GM19025 (cell line): ENCODE measurements around the gene ZGPAT.

Source experiments
- ATAC-seq: cut with Tn5 transposase; IDR thresholded peaks from one replicate; pipeline ENCODE4 v1.9.1; 2021; ENCODE audit warnings: mild to moderate bottlenecking, low read depth, moderate library complexity; ENCODE audit not compliant: unreplicated experiment

Gene ZGPAT

DNA sequence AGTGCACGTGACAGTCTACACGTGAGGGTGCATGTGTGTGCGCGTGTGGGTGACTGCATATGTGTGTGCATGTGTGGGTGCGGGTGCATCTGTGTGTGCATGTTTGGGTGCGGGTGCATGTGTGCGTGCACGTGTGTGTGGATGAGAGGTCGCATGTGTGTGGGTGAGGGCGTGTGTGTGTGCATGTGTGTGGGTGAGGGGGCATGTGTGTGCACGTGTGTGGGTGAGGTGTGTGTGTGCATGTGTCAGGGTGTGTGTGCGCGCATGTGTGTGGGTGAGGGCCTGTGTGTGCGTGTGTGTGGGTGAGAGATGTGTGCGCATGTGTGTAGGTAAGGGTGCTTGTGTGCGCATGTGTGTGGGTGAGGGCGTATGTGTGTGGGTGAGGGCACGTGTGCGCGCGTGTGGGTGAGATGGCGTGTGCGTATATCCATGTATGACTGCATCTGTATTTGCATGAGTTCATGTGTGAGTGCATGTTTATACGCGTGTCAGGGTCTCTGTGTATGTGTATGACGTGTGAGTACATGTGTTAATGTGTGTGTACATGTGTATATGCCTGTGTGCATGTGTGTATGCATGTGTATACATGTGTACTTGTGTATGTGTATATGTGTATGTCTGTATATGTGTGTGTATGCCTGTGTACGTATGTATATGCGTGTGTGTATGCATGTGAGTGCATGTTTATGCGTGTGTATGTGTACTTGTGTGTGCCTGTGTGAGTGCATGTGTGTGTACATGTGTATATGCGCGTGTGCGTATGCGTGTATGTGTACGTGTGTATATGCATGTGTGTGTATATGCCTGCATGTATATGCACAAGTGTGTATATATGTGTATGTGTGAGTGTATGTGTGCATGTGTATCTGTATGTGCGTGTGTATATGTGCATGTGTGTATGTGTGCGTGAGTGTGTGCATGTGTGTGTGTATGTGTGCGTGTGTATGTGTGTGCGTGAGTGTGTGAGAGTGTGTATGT is 24.6 kb downstream of the ZGPAT start:
- ATAC-seq, result no peak

DNA sequence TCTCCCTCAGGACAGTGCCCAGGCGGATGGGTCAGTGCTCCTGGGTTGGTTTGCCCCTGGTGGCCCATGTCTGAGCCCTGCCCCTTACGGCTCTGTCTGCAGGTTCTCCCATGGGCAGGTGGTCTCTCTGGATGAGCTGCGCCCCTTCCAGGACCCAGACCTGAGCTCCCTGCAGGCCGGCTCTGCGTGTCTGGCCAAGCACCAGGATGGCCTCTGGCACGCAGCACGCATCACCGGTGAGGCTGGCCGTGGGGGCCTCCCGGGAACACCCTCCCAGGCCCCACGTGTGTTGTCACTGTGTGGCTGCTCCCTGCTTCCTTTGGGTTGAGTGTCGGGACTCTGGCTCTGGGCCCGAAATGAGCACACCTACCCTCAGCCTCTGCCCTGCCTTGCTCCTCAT is 25.3 kb downstream of the ZGPAT start:
- no peak for ATAC-seq

DNA sequence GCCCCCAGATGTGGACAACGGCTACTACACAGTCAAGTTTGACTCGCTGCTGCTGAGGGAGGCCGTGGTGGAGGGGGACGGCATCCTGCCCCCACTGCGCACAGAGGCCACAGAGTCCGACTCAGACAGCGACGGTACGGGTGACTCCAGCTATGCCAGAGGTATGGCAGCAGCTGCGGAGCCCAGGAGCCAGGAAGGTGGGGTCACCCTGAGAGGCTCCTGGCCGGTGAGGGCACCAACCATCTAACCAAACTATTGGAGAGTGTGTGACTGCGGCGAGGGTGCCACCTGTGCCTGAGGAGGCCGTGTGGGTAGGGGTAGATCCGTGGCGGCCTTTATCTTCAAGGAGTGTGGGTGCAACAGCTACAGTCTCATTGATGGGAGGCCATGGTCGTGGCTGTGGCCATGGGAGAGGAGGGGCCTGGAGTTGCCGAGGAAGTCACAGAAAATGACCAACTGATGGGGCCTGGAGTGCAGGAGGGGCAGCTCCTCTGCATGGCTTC is 25.8 kb downstream of the ZGPAT start:
- ATAC-seq, result no peak

DNA sequence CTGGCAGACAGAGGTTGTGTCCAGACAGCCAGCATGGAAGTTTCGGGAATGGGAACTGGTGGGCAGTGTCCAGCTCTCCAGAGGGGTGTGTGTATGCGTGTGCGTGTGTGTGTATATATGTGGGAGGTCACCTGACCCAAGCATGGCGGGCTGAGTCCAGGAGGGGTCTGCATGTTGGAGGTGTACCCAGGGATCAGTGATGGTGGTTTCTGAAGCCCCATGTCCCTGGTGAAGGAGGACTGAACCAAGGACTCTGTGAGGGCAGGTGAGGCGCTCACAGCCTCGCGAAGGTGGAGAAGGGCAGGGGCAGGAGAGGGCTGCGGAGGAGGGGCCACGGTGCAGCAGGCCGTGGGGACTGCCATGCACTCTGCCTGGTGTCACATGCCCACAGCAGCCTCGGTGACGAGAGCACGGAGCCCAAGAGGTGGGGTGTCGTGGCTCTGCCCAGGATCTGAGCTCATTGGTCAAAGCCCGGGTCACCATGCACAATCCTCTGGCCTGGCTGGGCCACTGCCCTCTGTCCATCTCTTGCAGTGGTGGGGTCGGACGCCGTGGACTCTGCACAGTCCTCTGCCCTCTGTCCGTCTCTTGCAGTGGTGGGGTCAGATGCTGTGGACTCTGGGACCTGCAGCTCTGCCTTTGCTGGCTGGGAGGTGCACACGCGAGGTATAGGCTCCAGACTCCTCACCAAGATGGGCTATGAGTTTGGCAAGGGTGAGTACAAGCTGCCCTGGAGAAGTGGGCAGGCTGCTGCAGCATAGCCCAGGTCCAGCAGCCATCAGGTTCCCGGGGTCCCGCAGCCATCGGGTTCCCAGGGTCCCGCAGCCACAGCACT is 26.5 kb downstream of the ZGPAT start:
- no peak for ATAC-seq

DNA sequence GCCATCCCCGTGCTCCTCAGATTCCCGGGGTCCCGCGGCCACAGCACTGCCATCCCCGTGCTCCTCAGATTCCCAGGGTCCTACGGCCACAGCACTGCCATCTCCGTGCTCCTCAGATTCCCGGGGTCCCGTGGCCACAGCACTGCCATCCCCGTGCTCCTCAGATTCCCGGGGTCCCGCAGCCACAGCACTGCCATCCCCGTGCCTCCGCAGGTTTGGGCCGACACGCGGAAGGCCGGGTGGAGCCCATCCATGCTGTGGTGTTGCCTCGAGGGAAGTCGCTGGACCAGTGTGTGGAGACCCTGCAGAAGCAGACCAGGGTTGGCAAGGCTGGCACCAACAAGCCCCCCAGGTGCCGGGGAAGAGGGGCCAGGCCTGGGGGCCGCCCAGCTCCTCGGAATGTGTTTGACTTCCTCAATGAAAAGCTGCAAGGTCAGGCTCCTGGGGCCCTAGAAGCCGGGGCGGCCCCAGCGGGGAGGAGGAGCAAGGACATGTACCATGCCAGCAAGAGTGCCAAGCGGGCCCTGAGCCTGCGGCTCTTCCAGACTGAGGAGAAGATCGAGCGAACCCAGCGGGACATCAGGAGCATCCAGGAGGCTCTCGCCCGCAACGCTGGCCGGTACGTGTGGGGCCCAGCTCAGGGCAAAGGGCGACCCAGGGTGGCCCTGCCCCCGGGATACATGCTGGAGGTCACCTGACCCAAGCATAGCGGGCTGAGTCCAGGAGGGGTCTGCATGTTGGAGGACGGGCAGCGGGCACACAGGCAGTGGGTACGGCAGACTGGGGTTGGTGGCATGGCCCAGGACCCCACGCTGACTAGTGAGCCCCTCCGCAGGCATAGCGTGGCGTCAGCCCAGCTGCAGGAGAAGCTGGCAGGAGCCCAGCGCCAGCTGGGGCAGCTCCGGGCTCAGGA is 27.4 kb downstream of the ZGPAT start:
- no peak for ATAC-seq

DNA sequence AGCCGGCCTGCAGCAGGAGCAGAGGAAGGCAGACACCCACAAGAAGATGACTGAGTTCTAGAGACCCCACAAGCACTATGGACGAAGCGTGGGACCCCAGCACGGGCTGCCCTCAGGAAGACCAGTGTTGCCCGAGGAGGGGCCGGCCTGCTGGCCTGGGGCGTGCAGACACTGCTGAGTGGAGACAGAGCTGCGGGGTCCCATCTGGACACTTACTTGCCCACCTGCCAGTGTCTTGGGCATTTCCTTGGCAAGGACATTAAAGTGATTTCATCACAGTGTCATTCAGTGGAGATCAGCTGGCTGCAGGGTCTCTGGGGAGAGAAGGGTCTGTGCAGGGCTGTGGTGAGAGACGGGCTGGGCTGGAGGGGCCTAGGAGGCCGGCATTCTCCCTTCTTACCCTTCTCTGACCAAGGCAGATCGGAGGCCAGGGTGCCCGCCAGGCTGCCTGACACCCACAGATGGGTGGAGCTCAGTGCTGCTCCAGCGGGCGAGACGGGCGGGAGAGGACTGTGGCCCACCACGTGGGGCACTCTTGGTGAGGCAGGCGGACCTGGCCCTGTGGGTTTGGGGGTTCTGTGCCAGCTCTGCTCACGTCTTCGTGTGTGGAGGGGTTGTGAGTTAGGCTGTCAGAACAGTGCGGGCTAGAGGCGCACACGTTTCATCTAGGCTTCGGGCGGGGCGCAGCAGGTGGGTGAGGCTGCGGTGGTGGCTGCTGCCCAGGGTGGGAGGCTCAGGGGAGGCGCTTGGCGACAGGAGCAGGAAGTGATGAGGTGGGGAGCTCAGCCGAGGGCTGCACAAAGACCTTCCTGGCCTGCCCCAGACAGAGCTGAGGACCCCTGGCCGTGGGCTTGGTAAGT is 28.2 kb downstream of the ZGPAT start, which contains the start of gene LIME1:
Gene LIME1 (plus strand): TSS at position 806 of the 860 bp plus-strand sequence. CDS start 886 bp downstream, outside the sequence.
- ATAC-seq, result no peak

DNA sequence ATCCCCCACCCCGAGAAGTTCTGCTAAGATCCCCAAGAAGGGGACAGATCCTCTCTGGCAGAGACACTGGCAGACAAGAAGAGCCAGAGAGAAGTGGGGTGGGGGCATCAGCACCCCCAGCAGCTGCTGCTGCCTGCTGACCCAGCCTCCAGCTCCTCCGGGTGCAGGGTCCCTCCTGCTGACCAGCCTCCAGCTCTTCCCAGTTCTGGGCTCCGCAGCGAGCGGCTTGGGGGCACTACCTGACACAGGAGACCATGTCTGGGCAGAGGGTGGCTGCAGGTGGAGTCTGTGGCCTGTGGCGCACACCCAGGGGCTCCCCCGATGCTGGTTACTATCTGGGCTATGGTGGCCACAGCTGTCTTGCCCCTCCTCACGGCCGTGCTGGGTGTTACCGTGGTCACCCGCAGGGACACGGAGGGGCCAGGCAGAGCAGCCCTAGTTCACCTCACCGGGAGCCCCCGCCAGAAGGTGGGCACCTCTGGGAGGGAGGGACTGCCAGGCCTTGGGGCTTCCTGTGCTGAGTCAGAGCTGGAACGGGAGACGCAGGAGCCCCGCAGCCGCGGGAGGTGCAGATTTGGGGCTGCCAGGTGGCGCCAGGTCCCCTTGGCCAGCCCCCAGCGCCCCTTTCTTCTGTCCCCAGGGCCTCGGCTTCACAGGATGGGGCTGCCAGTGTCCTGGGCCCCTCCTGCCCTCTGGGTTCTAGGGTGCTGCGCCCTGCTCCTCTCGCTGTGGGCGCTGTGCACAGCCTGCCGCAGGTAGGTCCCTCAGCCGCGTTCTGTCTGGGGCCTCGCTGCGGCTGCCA is 29.3 kb downstream of the ZGPAT start:
- no peak for ATAC-seq

DNA sequence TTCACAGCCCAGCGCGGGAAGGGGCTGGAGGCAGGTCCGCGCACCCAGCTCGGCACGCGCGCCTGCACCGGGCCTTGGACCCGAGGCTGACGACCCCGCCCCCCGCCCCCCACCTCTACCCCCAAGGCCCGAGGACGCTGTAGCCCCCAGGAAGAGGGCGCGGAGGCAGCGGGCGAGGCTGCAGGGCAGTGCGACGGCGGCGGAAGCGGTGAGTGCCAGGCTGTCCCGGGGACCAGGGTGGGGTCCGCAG is 29.8 kb downstream of the ZGPAT start:
- ATAC-seq, result no peak

DNA sequence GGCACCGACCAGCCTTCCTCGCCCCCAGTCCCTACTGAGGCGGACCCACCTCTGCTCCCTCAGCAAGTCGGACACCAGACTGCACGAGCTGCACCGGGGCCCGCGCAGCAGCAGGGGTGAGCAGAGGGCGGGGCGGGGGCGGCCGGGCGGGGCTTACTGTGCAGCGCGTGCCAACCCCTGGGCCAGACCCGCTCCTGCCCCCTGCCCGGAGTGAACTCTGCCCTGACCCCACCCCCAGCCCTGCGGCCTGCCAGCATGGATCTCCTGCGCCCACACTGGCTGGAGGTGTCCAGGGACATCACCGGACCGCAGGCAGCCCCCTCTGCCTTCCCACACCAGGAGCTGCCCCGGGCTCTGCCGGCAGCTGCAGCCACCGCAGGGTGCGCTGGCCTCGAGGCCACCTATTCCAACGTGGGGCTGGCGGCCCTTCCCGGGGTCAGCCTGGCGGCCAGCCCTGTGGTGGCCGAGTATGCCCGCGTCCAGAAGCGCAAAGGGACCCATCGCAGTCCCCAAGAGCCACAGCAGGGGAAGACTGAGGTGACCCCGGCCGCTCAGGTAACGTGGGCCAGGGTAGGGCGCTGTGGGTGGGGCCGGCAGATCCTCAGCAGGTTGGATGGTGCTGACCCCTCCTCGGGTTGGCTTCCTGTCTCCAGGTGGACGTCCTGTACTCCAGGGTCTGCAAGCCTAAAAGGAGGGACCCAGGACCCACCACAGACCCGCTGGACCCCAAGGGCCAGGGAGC is 30.3 kb downstream of the ZGPAT start:
- no peak for ATAC-seq

DNA sequence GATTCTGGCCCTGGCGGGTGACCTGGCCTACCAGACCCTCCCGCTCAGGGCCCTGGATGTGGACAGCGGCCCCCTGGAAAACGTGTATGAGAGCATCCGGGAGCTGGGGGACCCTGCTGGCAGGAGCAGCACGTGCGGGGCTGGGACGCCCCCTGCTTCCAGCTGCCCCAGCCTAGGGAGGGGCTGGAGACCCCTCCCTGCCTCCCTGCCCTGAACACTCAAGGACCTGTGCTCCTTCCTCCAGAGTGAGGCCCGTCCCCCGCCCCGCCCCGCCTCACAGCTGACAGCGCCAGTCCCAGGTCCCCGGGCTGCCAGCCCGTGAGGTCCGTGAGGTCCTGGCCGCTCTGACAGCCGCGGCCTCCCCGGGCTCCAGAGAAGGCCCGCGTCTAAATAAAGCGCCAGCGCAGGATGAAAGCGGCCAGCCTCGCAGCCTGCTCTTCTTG is 30.9 kb downstream of the ZGPAT start:
- ATAC-seq, result no peak

DNA sequence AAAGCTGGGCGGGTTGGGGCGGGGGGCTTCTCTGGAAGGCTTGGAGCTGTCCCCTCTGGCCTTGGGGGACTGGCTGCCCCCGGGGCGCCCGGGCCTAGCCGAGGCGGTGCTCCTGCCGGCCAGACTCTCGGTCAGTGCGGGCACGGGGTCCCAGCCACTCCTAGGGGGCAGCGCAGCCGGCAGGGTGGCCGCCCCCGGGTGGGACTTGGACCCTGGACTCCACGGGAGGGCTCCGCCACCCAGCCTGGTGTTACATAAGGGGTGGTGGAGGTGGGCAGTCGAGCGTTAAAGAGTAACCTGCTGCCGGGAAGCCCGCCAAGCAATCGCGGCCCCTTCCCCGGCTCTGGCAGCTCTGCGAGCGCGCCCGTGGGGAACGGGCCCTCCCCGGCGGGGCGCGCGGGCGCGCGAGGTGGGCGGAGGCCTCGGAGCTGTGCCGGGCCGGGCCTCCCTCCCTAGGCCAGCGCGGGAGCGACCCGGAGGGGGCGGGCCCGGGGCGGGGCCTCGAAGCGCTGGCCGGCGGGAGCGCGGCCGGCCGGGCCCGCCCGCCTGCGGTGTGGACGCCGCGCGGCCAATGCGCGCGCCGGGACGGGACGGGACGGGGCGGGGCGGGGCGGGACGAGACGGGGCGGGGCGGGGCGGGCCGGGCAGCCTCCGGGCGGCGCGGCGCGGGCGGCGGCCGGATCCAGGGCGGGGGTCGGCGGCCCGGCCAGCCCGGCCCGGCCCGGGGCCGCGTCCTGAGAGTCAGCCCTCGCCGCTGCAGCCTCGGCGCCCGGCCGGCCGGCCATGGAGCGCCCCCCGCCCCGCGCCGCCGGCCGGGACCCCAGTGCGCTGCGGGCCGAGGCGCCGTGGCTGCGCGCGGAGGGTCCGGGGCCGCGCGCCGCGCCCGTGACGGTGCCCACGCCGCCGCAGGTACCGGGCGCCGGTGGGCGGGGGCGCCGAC is 31.6 kb downstream of the ZGPAT start, which contains the start of gene SLC2A4RG:
Gene SLC2A4RG (plus strand): TSS at position 647 of the 940 bp plus-strand sequence. CDS start 137 bp downstream, at position 784.
- peak; percentile 55 for ATAC-seq

DNA sequence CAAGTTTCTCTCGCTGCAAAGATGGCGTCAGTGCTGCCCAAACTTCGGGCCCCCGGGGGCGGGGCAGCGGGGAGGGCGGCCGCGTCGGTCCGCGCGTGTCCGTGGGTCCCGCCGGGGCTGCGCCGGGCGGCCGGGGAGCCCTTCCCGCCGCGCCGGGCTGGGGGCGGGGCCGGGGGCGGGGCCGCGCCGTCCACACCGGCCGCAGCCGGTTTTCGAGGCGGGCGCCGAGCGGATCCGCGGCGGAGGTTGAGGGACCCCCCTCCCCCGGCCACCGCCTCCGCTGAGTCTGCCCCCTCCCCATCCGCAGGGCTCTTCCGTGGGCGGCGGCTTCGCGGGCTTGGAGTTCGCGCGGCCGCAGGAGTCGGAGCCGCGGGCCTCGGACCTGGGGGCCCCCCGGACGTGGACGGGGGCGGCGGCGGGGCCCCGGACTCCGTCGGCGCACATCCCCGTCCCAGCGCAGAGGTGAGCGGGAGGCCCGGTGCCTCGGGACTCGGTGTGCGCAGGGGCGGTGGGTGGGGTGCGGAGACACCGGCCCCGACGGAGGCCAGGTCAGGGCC is 32.3 kb downstream of the ZGPAT start:
- no peak for ATAC-seq

DNA sequence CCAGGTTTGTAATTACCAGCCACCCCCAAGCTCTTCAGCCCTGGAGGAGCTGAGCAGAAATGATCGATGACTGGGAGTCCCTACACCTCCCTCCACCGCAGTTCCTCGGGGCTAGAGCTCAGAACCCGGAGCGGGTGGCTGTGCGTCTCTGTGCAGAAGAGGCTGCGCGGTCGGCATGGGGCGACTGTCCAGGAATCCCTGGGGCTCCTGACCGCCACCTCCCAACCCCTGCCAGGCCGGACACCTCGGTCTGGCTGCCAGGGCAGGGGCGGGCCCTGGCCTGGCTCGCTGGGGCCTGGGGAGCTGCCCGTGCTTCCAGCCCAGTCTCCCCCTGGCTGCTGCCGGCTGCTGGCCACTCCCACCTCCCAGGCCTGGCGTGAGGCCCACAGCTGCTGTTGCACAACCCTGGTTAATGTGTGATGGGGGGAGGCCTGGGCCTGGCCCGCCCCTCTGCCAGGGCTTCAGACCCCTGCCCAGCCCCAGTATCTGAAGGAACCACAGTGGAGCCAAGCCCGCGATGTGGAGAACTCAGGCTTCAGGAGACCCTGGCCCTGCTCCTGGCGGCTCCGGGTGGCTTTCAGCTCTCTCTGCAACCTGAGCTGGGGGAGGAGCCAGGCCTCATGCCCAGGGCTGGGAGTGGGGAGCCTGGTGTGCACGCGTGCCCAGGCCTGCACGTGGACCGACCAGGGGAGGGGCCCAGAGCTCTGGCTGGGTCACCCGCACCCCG is 33.0 kb downstream of the ZGPAT start:
- no peak for ATAC-seq

DNA sequence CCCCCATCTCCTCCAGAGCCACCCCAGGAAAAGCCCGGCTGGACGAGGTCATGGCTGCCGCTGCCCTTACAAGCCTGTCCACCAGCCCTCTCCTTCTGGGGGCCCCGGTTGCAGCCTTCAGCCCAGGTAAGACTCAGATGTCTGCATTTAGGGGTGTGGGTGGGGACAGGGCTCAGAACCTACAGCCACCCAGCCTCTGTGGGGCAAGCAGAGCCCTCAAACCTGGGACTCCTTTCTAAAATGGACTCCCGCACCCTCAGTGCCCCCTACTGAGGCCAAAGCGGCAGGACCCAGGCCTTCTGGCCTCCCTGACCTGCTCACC is 33.5 kb downstream of the ZGPAT start:
- ATAC-seq, result no peak

DNA sequence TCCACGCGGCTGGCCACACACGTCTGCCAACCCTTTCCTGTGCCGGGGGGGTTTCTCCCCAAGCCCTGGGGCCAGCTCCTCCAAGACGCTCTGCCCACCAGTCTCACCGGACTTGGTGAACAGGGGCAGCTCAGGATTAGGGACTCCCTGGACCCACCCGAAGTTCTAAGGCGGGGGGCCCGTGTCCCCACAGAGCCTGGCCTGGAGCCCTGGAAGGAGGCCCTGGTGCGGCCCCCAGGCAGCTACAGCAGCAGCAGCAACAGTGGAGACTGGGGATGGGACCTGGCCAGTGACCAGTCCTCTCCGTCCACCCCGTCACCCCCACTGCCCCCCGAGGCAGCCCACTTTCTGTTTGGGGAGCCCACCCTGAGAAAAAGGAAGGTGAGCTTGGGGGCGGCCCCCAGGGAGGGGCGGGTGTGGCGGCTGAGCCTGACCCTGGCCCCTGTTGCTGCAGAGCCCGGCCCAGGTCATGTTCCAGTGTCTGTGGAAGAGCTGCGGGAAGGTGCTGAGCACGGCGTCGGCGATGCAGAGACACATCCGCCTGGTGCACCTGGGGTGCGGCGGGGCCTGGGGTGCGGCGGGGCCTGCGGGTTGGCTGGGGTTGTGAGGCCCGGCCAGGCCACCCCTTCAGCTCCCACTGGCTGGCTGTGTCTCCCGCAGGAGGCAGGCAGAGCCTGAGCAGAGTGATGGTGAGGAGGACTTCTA is 34.0 kb downstream of the ZGPAT start:
- no peak for ATAC-seq
